Neural cell (in vitro differentiated cells): ENCODE data around the gene RNF227.

Source experiments
- CTCF ChIP-seq: fragments of 450-650 bp; IDR thresholded peaks from 2 replicates; pipeline ENCODE4 v1.5.1; 2014; ENCODE audit warnings: antibody characterized with exemption, mild to moderate bottlenecking, moderate library complexity; ENCODE audit not compliant: poor library complexity, severe bottlenecking
- EP300 ChIP-seq: fragments of 450-650 bp; conservative IDR thresholded peaks from 2 replicates; pipeline ENCODE4 v1.6.1; 2014; ENCODE audit warnings: antibody characterized with exemption, mild to moderate bottlenecking, moderate library complexity; ENCODE audit not compliant: poor library complexity, severe bottlenecking
- RAD21 ChIP-seq: fragments of 450-650 bp; conservative IDR thresholded peaks from 2 replicates; pipeline ENCODE4 v1.6.1; 2014; ENCODE audit warnings: antibody characterized with exemption, mild to moderate bottlenecking, moderate library complexity

- TF ChIP-seq EP300 (peak; percentile 30), RAD21 (peak; percentile 25), CTCF (no peak)
Observed at GRCh38 chr17:7915611-7916384, at the start of gene RNF227.
